ENCODE data around the gene MYADML2.

MYADML2 gene

GRCh38 chr17:81901167-81902022 is 45.6 kb downstream of the MYADML2 start:
- DNase-seq (ENCODE audit: low read depth in 2 of 3, low spot score in 2 of 3): no peak

- no peak for DNase-seq (ENCODE audit: low read depth in 2 of 3, low spot score in 2 of 3)
Observed at GRCh38 chr17:81900181-81900820, 46.7 kb downstream of the MYADML2 start.

- no peak for DNase-seq (ENCODE audit: low read depth in 2 of 3, low spot score in 2 of 3)
Observed at GRCh38 chr17:81899514-81900166, 47.4 kb downstream of the MYADML2 start.

DNA sequence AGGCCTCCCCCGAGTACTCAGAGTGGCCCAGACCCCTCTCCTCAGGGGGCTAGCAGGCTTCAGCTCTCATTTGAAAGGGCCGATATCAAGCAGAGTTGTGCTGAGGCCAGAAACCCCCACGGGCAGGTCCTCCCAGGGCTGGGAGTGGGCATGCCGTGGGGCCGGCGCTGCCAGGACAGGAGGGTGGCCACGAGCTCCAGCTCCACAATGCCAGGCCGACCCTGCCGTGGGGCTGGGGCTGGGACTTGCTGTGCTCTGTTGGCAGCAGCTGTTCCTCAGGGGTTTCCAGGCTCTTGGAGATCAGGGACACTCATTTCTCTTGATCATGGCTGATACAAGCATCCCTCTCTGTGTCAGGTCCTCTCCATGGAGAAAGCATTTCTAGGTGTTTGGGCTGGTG is 48.1 kb downstream of the MYADML2 start:
- no peak for DNase-seq (ENCODE audit: low read depth in 2 of 3, low spot score in 2 of 3)

GRCh38 chr17:81898029-81898866 is 48.8 kb downstream of the MYADML2 start:
- DNase-seq (ENCODE audit: low read depth in 2 of 3, low spot score in 2 of 3): no peak

- DNase-seq (ENCODE audit: low read depth in 2 of 3, low spot score in 2 of 3): no peak
Observed at GRCh38 chr17:81895400-81895799, 51.6 kb downstream of the MYADML2 start.

- no peak for DNase-seq (ENCODE audit: low read depth in 2 of 3, low spot score in 2 of 3)
Observed at GRCh38 chr17:81891303-81891552, 55.8 kb downstream of the MYADML2 start.

- no peak for DNase-seq (ENCODE audit: low read depth in 2 of 3, low spot score in 2 of 3)
Observed at GRCh38 chr17:81890447-81891302, 56.4 kb downstream of the MYADML2 start.
